A673 (cell line): Measurements from ENCODE around the gene CLMP.

Experiments used
- CTCF ChIP-seq: fragments of 300-800, 200-600 bp; sonication (generic); conservative IDR thresholded peaks from 2 replicates; pipeline ENCODE4 v1.5.1; 2017; ENCODE audit warnings: low read depth, mild to moderate bottlenecking, antibody characterized with exemption, low read length, moderate library complexity, mixed read lengths
- EZH2 ChIP-seq: fragments of 200-600 bp; sonication (generic); IDR thresholded peaks from 2 replicates; pipeline ENCODE4 v1.6.1; 2017; ENCODE audit warnings: borderline replicate concordance, low read depth, mild to moderate bottlenecking, mixed read lengths, antibody characterized with exemption, low read length; ENCODE audit not compliant: poor library complexity, severe bottlenecking

- TF ChIP-seq CTCF (no peak), EZH2 (no peak)
Observed at GRCh38 chr11:123203471-123203870, 8.4 kb upstream of the CLMP start.
